SJSA1 (cell line): ENCODE data around the gene CRYGB. TPM values are rescaled to one million over a fixed set of nuclear protein-coding genes. Genes with fewer than 3 reads are reported as not detected.
"Not testable (repeated sequence)": the region's sequence is repeated elsewhere in the genome, so short reads cannot be mapped to it uniquely, and the experiment has no call there.

Experiments
- DNase-seq, 2 experiments: peaks; one replicate each; pipeline ENCODE4 v3.0.0-alpha.2; 2015 to 2020; ENCODE audit warnings: low spot score in 2 of 2, low read depth in 1 of 2
- H3K27ac ChIP-seq: fragments of 250-450 bp; sonication (Bioruptor Pico); 2 replicates; pipeline ENCODE4 v1.5.1; 2020; ENCODE audit warnings: mild to moderate bottlenecking, moderate library complexity
- H3K27me3 ChIP-seq: fragments of 250-450 bp; sonication (Bioruptor Pico); replicated peaks from 2 replicates; pipeline ENCODE4 v1.5.1; 2020; ENCODE audit warnings: mild to moderate bottlenecking, moderate library complexity
- H3K36me3 ChIP-seq: fragments of 250-450 bp; sonication (Bioruptor Pico); 2 replicates; pipeline ENCODE4 v1.5.1; 2020; ENCODE audit warnings: mild to moderate bottlenecking
- H3K4me1 ChIP-seq: fragments of 250-450 bp; sonication (Bioruptor Pico); replicated peaks from 2 replicates; pipeline ENCODE4 v1.6.1; 2021; ENCODE audit warnings: mild to moderate bottlenecking
- H3K4me3 ChIP-seq: fragments of 250-450 bp; sonication (Bioruptor Pico); 2 replicates; pipeline ENCODE4 v1.5.1; 2020; ENCODE audit warnings: mild to moderate bottlenecking
- H3K9me3 ChIP-seq: fragments of 250-450 bp; sonication (Bioruptor Pico); replicated peaks from 2 replicates; pipeline ENCODE4 v1.5.1; 2020; ENCODE audit warnings: mild to moderate bottlenecking
- total RNA-seq: library from RNA; depleted of rRNA; stranded (reverse); fragments of >200 nt; shearing (Covaris generic); gene quantifications from 2 replicates; pipeline ENCODE4 v1.2.3, GENCODE V29; 2014

CRYGB gene
- total RNA-seq, 1 experiment from 2014 or later = not detected

DNA sequence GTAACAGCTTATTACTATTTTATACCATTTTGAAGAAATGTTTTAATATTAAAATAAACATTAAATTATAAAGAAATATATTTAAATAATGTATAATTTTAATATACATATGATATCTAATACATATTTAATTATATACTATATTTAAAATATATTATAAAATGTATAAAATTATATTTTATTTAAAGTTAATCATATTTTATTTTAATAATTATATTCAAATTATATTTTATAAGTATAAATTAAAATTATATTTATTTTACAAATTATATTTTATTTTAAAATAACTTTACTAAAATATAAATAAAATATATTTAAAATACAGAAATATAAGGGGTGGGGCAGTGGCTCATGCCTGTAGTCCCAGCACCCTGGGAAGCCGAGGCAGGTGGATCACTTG is 23.7 kb downstream of the CRYGB start:
- Histone ChIP-seq H3K9me3 (no peaks in the 10 kb centered on the region), H3K27me3 (no peaks in the 10 kb centered on the region), H3K27ac (no peak overlapping the region), H3K36me3 (no peaks in the 10 kb centered on the region), H3K4me3 (no peak overlapping the region), H3K4me1 (no peaks in the 10 kb centered on the region)
- no peak for DNase-seq

DNA sequence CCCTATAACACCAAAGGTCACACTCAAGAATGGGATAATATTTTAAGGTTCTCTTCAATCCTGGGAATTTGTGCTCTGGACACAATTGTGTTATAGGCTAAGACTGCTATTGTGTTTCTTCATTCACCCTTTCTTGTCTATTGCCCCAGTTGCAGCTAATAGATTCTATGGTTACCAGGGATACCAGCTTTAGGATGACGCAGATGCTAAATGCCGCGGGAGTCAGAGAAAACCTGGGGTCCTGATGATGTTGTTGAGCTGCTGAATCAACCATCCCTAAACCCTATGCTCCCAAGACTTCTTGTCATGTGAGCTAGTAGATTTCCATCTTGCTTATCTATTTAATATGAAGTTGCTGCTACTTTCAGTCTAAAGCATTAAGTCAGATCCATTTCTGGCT is 27.0 kb downstream of the CRYGB start:
- Histone ChIP-seq H3K4me3 (no peak overlapping the region), H3K4me1 (no peaks in the 10 kb centered on the region), H3K27ac (no peak overlapping the region), H3K36me3 (no peaks in the 10 kb centered on the region), H3K27me3 (no peaks in the 10 kb centered on the region), H3K9me3 (no peaks in the 10 kb centered on the region)
- DNase-seq = no peak

DNA sequence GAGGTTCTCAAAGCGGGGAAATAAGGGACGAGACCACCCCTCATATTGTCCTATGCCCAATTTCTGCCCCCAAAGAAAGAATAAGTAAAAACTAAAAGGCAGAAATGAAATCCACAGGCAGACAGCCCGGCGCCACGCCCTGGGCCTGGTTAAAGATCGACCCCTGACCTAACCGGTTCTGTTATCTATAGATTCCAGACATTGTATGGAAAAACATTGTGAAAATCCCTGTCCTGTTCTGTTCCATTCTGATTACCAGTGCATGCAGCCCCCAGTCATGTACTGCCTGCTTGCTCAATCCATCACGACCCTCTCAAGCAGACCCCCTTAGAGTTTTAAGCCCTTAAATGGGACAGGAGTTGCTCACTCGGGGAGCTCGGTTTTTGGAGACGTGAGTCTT is 28.6 kb downstream of the CRYGB start:
- not testable (repeated sequence) for H3K4me1 ChIP-seq, DNase-seq, H3K9me3 ChIP-seq, H3K27me3 ChIP-seq, H3K27ac ChIP-seq, H3K4me3 ChIP-seq, H3K36me3 ChIP-seq

DNA sequence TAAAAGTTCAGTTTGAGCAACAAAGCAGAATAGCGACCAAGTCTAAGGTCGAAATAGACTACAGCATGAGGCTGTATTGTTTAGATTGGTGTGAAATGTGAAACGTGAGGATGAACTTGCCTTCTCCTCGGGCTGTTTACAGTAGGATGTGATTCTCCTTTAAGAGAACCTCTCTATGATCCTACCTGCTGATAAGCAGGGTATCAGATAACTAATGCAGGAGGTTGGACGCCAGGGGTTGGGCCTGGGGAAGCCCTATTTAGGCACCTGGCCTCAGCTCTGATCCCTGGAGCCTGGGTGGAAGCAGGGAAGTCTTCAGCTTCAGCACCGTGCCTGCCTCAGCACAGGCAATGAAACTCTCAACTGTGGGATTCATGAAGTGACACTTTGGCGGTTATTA is 33.0 kb downstream of the CRYGB start:
- Histone ChIP-seq H3K9me3 (no peaks in the 10 kb centered on the region), H3K27me3 (no peaks in the 10 kb centered on the region), H3K27ac (no peak overlapping the region)

DNA sequence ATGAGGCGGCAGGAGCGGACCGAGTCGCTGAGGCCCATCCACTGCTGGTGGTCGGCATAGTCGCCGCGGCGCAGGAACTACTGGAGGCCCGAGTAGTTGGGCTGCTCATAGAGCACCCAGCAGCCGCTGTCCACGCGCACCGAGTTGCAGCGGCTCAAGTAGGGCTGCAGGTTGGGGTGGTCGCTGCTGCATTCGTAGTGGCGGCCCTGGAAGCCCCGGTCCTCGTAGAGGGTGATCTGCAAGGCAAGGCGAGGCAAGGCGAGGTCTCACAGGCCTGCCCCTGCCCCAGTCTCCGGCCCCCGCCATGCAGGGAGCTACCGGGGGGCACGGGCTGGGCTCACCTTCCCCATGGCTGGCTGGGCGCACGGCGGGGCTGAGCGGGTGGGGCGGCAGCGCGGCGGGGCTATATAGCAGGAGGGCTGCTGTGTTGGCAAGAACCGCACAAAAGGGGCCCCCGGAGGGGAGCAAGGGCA is 33.6 kb downstream of the CRYGB start:
- not testable (repeated sequence) for H3K9me3 ChIP-seq, H3K27me3 ChIP-seq, H3K4me3 ChIP-seq, H3K36me3 ChIP-seq, H3K4me1 ChIP-seq, DNase-seq, H3K27ac ChIP-seq

More for the DNA sequence above, 33.0 kb downstream of the CRYGB start:
- Histone ChIP-seq H3K4me1 (no peaks in the 10 kb centered on the region), H3K4me3 (no peak overlapping the region), H3K36me3 (no peaks in the 10 kb centered on the region)
- DNase-seq = no peak

DNA sequence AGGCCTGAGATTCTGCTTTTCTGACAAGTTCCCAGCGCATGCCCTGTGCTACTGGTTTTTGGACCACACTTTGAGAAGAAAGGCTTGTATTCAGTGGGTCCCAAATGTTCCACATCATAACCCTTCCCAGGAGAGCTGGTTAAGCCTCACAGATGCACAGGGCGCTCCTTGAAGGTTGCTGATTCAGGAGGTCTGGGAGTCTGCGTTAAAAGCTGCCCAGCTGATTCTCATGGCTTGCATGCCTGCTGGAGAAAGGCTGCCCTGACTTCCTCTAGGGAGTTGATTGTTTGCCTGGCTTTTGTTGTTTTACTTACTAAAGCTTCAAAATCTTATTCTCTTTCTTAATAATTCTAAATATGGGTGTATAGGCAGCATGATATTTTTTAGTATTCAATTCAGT is 42.3 kb downstream of the CRYGB start:
- no peaks in the 10 kb centered on the region for H3K4me1 ChIP-seq
- H3K27ac ChIP-seq = no peak overlapping the region
- DNase-seq = no peak
- no peaks in the 10 kb centered on the region for H3K36me3 ChIP-seq
- H3K9me3 ChIP-seq = no peaks in the 10 kb centered on the region
- H3K4me3 ChIP-seq = no peak overlapping the region
- H3K27me3 ChIP-seq = no peaks in the 10 kb centered on the region

DNA sequence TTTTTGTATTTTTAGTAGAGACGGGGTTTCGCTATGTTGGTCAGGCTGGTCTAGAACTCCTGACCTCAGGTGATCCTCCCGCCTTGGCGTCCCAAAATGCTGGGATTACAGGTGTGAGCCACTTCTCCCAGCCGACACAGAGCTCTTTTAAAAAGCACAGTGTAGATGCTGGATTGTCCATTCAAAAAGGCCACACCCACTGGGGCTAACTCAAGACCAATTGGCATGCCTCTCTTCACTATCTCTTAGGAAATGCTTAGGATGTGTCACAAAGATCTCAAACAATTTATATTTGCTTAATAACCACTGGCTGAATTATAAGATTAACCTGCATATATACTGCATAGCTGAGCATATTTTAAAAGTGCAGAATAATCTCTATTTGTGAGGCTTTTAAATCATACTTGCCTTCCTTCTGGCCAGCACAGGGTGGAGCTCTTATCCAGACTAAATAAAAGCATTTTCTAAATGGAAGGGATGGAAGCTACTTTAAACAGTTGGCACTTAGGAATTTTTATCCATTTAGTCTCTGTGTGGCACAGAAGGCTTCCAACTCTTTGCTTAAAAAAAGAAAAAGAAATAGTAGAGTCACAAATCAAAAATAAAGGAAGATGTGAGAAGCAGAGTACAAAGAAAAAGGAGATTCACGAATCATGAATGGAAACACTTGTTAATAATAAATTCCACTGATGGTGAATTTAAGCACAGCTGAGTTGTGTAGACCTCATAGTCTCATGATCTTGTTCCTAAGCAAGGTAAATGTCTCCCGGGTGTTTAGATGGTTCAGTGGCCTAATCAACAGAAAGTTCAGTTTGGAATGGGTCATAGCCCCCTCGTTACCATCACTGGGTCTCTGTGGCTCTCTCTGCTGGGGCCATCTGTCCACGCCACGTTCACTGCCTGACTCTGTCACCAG is 44.0 kb downstream of the CRYGB start:
- Histone ChIP-seq H3K27me3 (no peaks in the 10 kb centered on the region), H3K27ac (no peak overlapping the region), H3K4me3 (no peak overlapping the region), H3K36me3 (no peaks in the 10 kb centered on the region), H3K9me3 (no peaks in the 10 kb centered on the region), H3K4me1 (no peaks in the 10 kb centered on the region)
- no peak for DNase-seq

DNA sequence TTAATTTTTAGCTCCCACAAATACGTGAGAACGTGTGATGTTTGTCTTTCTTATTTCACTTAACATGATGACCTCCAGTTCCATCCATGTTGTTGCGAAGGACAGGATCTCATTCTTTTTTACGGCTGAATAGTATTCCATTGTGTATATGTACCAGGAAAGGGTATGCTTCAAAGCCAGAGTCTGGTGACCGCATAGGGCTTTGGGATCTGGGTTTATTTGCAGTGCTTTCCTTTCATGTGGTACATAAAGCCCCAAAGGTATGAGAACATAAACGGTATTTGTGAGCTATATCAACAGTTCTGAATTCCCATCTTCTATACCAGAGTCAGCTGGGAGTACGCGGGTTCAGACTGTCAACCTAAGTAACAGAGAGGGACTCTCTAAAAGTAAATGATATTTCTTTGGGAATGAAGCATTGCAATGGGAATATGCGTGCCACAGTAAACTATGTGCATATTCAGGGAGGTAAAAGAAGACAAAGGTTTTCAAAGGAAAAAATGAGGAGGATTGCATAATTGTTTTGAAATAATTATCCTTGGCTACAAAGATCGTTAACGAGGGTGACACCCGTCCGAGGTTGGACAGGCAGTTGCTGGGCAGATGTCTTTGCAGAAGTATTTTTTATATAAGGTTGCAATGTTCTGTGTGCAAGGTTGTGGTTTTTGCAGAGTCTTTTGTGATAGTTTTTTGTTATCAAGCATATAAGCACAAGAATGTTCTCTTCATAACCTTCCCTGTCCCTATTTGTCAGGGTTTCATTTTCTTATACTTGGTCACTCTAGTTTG is 46.1 kb downstream of the CRYGB start:
- Histone ChIP-seq H3K4me3 (no peak overlapping the region), H3K36me3 (no peaks in the 10 kb centered on the region), H3K4me1 (no peaks in the 10 kb centered on the region), H3K27ac (no peak overlapping the region), H3K9me3 (no peaks in the 10 kb centered on the region), H3K27me3 (no peaks in the 10 kb centered on the region)
- no peak for DNase-seq

DNA sequence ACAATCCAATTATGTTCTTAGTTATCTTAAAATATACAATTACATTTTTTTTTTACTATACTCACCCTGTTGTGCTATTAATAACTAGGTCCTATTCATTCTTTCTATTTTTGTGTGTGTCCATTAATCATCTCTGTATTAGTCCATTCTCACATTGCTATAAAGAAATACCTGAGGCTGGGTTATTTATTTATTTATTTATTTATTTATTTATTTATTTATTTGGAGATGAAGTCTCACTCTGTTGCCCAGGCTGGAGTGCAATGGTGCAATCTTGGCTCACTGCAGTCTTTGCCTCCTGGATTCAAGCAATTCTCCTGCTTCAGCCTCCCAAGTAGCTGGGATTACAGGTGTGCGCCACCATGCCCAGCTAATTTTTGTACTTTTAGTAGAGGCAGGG is 47.3 kb downstream of the CRYGB start:
- H3K9me3 ChIP-seq, DNase-seq, H3K27ac ChIP-seq, H3K4me1 ChIP-seq, H3K4me3 ChIP-seq, H3K36me3 ChIP-seq, H3K27me3 ChIP-seq: not testable (repeated sequence)

DNA sequence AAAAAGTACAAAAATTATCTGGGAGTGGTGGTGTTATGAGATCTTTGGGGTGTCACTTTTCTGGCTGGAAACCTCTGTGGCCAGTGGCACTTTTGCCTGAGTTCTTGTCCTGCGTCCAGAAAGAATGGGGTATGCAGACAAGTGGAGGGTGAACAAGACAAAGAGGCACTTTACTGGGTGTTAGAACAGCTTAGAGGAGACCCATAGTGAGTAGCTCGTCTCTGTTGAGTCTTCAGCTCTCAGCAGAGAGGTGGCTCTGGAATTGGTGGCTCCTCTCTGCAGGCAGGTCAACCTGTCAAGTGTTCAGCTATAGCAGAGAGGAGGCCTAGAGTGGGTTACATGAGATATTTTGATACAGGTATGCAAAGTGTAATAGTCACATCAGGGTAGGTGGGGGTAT is 47.7 kb downstream of the CRYGB start:
- H3K9me3 ChIP-seq = no peaks in the 10 kb centered on the region

DNA sequence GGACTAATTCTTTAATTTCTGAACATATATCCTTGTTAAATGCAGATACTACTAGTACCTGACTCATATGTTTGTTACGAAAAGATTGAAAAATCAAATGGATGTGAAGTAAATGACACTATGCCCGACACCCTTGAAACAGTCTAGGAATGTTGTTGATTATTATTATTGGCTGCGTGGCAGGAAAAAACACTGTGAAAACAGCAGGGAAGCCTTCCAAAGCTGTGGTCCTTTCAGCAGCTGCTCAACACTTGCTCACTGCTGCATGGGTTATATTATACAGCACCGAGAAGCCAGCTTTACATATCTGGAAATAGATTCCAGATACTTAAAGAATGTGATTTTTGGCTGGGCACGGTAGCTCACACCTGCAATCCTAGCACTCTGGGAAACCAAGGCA is 48.2 kb downstream of the CRYGB start:
- Histone ChIP-seq H3K36me3 (no peaks in the 10 kb centered on the region), H3K27me3 (no peaks in the 10 kb centered on the region), H3K4me1 (no peaks in the 10 kb centered on the region), H3K9me3 (no peaks in the 10 kb centered on the region), H3K4me3 (no peak overlapping the region), H3K27ac (no peak overlapping the region)
- no peak for DNase-seq

More for the DNA sequence above, 47.7 kb downstream of the CRYGB start:
- no peak overlapping the region for H3K27ac ChIP-seq
- no peak for DNase-seq
- no peaks in the 10 kb centered on the region for H3K4me1 ChIP-seq
- H3K4me3 ChIP-seq = no peak overlapping the region
- no peaks in the 10 kb centered on the region for H3K36me3 ChIP-seq
- no peaks in the 10 kb centered on the region for H3K27me3 ChIP-seq

DNA sequence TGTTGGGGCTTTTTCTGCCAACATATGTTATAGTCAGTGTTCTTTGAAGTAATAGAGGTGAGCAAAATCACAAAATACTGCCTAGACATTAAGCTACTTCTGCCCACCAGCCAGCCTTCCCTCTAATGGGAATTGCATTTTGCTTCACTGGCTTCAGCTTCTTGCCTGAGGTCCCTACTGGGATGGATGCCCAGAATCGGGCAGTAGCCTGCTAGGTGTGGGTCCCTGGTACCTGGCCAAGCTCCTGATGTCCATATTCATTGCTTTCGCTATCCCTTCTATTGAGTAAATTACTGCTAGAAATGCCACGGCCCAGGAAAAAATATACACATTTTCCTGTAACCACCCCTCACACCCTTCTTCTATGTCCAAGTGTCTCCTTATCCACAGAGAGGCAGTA is 48.6 kb downstream of the CRYGB start:
- H3K9me3 ChIP-seq = no peaks in the 10 kb centered on the region
- no peaks in the 10 kb centered on the region for H3K27me3 ChIP-seq
- H3K4me1 ChIP-seq = no peaks in the 10 kb centered on the region
- H3K4me3 ChIP-seq = no peak overlapping the region
- no peak overlapping the region for H3K27ac ChIP-seq
- no peaks in the 10 kb centered on the region for H3K36me3 ChIP-seq
- no peak for DNase-seq

DNA sequence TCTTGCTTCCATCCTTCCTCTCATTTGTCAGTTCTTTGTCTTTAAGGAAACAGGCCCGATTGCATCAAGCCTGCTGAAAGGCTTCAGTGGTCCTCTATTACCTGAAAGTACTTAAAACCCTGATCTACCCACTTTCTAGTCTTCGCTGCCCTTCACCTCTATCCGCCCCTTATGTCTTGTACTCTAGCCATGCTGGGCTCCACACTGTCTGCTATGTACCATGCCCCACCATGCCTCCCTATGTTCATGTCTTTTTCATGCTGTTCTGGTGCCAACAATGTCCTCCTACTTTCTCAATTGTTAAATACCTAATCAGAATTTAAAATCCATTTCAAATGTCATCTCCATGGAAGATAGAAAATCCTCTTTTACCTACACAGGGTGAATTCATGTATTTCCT is 49.9 kb downstream of the CRYGB start:
- H3K9me3 ChIP-seq = no peaks in the 10 kb centered on the region
- H3K4me1 ChIP-seq = no peaks in the 10 kb centered on the region
- no peaks in the 10 kb centered on the region for H3K27me3 ChIP-seq
- H3K4me3 ChIP-seq = no peak overlapping the region
- no peaks in the 10 kb centered on the region for H3K36me3 ChIP-seq
- DNase-seq = no peak
- H3K27ac ChIP-seq = no peak overlapping the region

DNA sequence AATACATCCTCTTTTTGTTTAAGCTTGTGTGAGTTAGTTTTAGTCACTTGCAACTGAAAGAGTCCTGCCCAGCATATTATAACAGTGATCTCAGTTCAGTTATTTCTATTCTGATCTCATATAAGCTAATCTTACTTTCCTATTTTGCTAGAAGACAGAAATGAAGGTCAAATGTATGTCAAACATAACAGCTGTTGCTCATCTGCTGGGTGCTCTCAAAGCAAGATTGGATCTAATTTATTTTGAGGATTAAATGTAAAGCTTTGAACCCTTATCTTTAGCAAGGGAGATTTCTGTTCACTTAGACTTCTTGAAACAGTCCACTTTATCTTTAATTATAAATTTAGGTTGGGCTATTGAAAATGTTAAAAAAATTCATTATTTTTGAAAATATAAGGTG is 52.8 kb downstream of the CRYGB start:
- no peaks in the 10 kb centered on the region for H3K27me3 ChIP-seq

More for the DNA sequence above, 52.8 kb downstream of the CRYGB start:
- DNase-seq = no peak
- no peak overlapping the region for H3K4me3 ChIP-seq
- no peak overlapping the region for H3K27ac ChIP-seq
- H3K4me1 ChIP-seq = no peaks in the 10 kb centered on the region
- H3K36me3 ChIP-seq = no peaks in the 10 kb centered on the region
- no peaks in the 10 kb centered on the region for H3K9me3 ChIP-seq
